ENCODE data around the gene RORB.
A peak's percentile ranks its signal among the peaks of the same experiment; 100 is the strongest.

RORB gene

GRCh38 chr9:74494490-74494889, 2.6 kb upstream of the RORB start:
- Histone ChIP-seq H3K4me3 (ENCODE audit: low read length) (no peak overlapping the region), H3K79me2 (ENCODE audit: low read length) (no peaks in the 10 kb centered on the region), H3K36me3 (replicated peaks; ENCODE audit: insufficient read depth, low read length) (no peaks in the 10 kb centered on the region), H2AFZ (ENCODE audit: low read length) (no peak overlapping the region), H3K4me1 (ENCODE audit: low read length) (0 out of 2 replicates have a peak, but pooled peaks cover 3% of the 10 kb centered on the region), H3K4me2 (ENCODE audit: low read depth, low read length) (no peak overlapping the region), H3K9ac (ENCODE audit: low read length) (no peak overlapping the region), H4K20me1 (ENCODE audit: insufficient read depth, low read length) (no peaks in the 10 kb centered on the region), H3K27me3 (replicated peaks; ENCODE audit: insufficient read depth, low read length) (peaks cover 6% of the 10 kb centered on the region; the same call in 1 of the 2 replicates), H3K9me2 (replicated peaks; ENCODE audit: insufficient read depth, low read length) (no peaks in the 10 kb centered on the region), H3K9me3 (replicated peaks; ENCODE audit: insufficient read depth, low read length) (no peaks in the 10 kb centered on the region), H3K27ac (ENCODE audit: low read length) (no peak overlapping the region), H3F3A (ENCODE audit: insufficient read depth, low read length) (0 out of 2 replicates have a peak, but pooled peaks cover 4% of the 10 kb centered on the region)
- DNase-seq = no peak
- TF ChIP-seq EZH2 (optimal IDR thresholded peaks at IDR 0.05; ENCODE audit: low read depth, low read length) = no peak
- no peak for TF ChIP-seq EZH2phosphoT487 (IDR thresholded peaks at IDR 0.05; ENCODE audit: low read length)
- TF ChIP-seq CTCF (IDR thresholded peaks at IDR 0.05; ENCODE audit: low read length) = no peak

GRCh38 chr9:74496406-74496805, 729 bp upstream of the RORB start:
- peak overlapping the region; percentile 28; the same call in 1 of the 2 replicates for H3K9ac ChIP-seq (ENCODE audit: low read length)

GRCh38 chr9:74497748-74498620, 849 bp downstream of the RORB start:
- Histone ChIP-seq H3K9ac (ENCODE audit: low read length) (peak overlapping the region; percentile 62), H3K79me2 (ENCODE audit: low read length) (no peaks in the 10 kb centered on the region), H3K9me2 (replicated peaks; ENCODE audit: insufficient read depth, low read length) (no peaks in the 10 kb centered on the region), H3K4me1 (ENCODE audit: low read length) (0 out of 2 replicates have a peak, but pooled peaks cover 3% of the 10 kb centered on the region), H2AFZ (ENCODE audit: low read length) (peak overlapping the region; percentile 93), H3F3A (ENCODE audit: insufficient read depth, low read length) (0 out of 2 replicates have a peak, but pooled peaks cover 4% of the 10 kb centered on the region), H4K20me1 (ENCODE audit: insufficient read depth, low read length) (no peaks in the 10 kb centered on the region), H3K4me2 (ENCODE audit: low read depth, low read length) (peak overlapping the region; percentile 99), H3K36me3 (replicated peaks; ENCODE audit: insufficient read depth, low read length) (no peaks in the 10 kb centered on the region), H3K27me3 (replicated peaks; ENCODE audit: insufficient read depth, low read length) (peaks cover 6% of the 10 kb centered on the region; the same call in 1 of the 2 replicates), H3K9me3 (replicated peaks; ENCODE audit: insufficient read depth, low read length) (no peaks in the 10 kb centered on the region), H3K4me3 (ENCODE audit: low read length) (peak overlapping the region; percentile 84), H3K27ac (ENCODE audit: low read length) (no peak overlapping the region; the same call in 1 of the 2 replicates)
- DNase-seq = peak; percentile 37
- TF ChIP-seq EZH2 (optimal IDR thresholded peaks at IDR 0.05; ENCODE audit: low read depth, low read length) (no peak), EZH2phosphoT487 (IDR thresholded peaks at IDR 0.05; ENCODE audit: low read length) (no peak), CTCF (IDR thresholded peaks at IDR 0.05; ENCODE audit: low read length) (no peak)

More at GRCh38 chr9:74496406-74496805, 729 bp upstream of the RORB start:
- Histone ChIP-seq H3K27ac (ENCODE audit: low read length) (no peak overlapping the region), H3F3A (ENCODE audit: insufficient read depth, low read length) (0 out of 2 replicates have a peak, but pooled peaks cover 4% of the 10 kb centered on the region), H3K9me3 (replicated peaks; ENCODE audit: insufficient read depth, low read length) (no peaks in the 10 kb centered on the region), H2AFZ (ENCODE audit: low read length) (peak overlapping the region; percentile 64), H3K27me3 (replicated peaks; ENCODE audit: insufficient read depth, low read length) (peaks cover 6% of the 10 kb centered on the region; the same call in 1 of the 2 replicates), H4K20me1 (ENCODE audit: insufficient read depth, low read length) (no peaks in the 10 kb centered on the region), H3K79me2 (ENCODE audit: low read length) (no peaks in the 10 kb centered on the region), H3K4me2 (ENCODE audit: low read depth, low read length) (peak overlapping the region; percentile 75), H3K4me3 (ENCODE audit: low read length) (peak overlapping the region; percentile 84), H3K4me1 (ENCODE audit: low read length) (0 out of 2 replicates have a peak, but pooled peaks cover 3% of the 10 kb centered on the region), H3K36me3 (replicated peaks; ENCODE audit: insufficient read depth, low read length) (no peaks in the 10 kb centered on the region), H3K9me2 (replicated peaks; ENCODE audit: insufficient read depth, low read length) (no peaks in the 10 kb centered on the region)
- DNase-seq = peak; percentile 22
- TF ChIP-seq CTCF (IDR thresholded peaks at IDR 0.05; ENCODE audit: low read length) (no peak), EZH2 (optimal IDR thresholded peaks at IDR 0.05; ENCODE audit: low read depth, low read length) (no peak), EZH2phosphoT487 (IDR thresholded peaks at IDR 0.05; ENCODE audit: low read length) (no peak)

All from MM.1S (cell line).